HL-60 (cell line): ENCODE results near the gene MTR.

Experiments used
- DNase-seq, 2 experiments: peaks; one replicate each; pipeline ENCODE4 v3.0.0-alpha.2; 2010 to 2020; ENCODE audit warnings: low read depth in 1 of 2, low spot score in 1 of 2
- H3K27ac ChIP-seq: fragments of 250-450 bp; sonication (Bioruptor Pico); replicated peaks from 2 replicates; pipeline ENCODE4 v1.5.1; 2020; ENCODE audit warnings: mild to moderate bottlenecking, moderate library complexity
- H3K27me3 ChIP-seq: fragments of 250-450 bp; sonication (Bioruptor Pico); 2 replicates; pipeline ENCODE4 v1.5.1; 2021; ENCODE audit warnings: mild to moderate bottlenecking, moderate library complexity; ENCODE audit not compliant: insufficient read depth, poor library complexity, severe bottlenecking
- H3K4me3 ChIP-seq: replicated peaks from 2 replicates; pipeline ENCODE4 v1.5.1; 2011; ENCODE audit warnings: mild to moderate bottlenecking, control low read depth, low read length; ENCODE audit not compliant: insufficient read depth
- CTCF ChIP-seq: IDR thresholded peaks from one replicate; pipeline ENCODE4 v1.5.1; 2011; ENCODE audit warnings: low read length, control low read depth, inconsistent platforms; ENCODE audit not compliant: insufficient read depth
- GABPA ChIP-seq: IDR thresholded peaks from 2 replicates; pipeline ENCODE4 v1.6.1; 2012; ENCODE audit warnings: low read depth
- POLR2AphosphoS5 ChIP-seq: IDR thresholded peaks from 2 replicates; pipeline ENCODE4 v1.6.1; 2012; ENCODE audit warnings: low read depth
- REST ChIP-seq: IDR thresholded peaks from 2 replicates; pipeline ENCODE4 v1.6.1; 2012; ENCODE audit warnings: low read depth; ENCODE audit not compliant: insufficient replicate concordance
- SPI1 ChIP-seq: IDR thresholded peaks from 2 replicates; pipeline ENCODE4 v1.6.1; 2012; ENCODE audit warnings: low read depth, mild to moderate bottlenecking, borderline replicate concordance

The MTR gene

GRCh38 chr1:236880209-236880608 is 85.1 kb downstream of the MTR start:
- Histone ChIP-seq H3K4me3 (no peak overlapping the region), H3K27me3 (no peaks in the 10 kb centered on the region), H3K27ac (no peak overlapping the region)
- TF ChIP-seq GABPA, result no peak
- TF ChIP-seq REST, result no peak
- no peak for TF ChIP-seq SPI1
- TF ChIP-seq CTCF, result no peak
- no peak for TF ChIP-seq POLR2AphosphoS5
- DNase-seq, result no peak

DNA sequence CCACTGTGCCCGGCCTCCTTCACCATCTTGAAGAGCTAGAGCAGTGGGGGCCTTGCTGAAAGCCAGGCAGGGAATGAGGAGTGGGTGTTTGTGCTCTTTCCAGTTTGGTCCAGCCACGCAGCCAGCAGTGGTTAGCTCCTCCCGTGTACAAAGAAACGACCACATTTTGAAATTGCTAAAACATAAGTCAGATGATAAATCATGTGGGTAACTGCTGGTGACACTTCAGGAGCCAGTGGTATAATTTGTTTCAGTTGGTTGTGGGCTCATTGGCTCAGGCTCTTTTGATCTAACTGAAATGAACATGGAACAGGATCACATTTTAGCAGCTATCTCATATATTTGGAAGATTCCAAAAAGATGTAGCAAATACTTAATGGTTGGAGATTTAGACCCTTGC is 87.6 kb downstream of the MTR start:
- TF ChIP-seq POLR2AphosphoS5 (no peak), REST (no peak), GABPA (no peak), SPI1 (no peak), CTCF (no peak)
- Histone ChIP-seq H3K27me3 (no peaks in the 10 kb centered on the region), H3K4me3 (no peak overlapping the region), H3K27ac (no peak overlapping the region)
- no peak for DNase-seq

GRCh38 chr1:236886199-236886598 is 91.1 kb downstream of the MTR start:
- H3K27me3 ChIP-seq, result no peaks in the 10 kb centered on the region
- no peak overlapping the region for H3K4me3 ChIP-seq
- no peak for TF ChIP-seq REST
- no peak for TF ChIP-seq POLR2AphosphoS5
- TF ChIP-seq SPI1, result no peak
- TF ChIP-seq GABPA, result no peak
- no peak for TF ChIP-seq CTCF
- H3K27ac ChIP-seq, result no peak overlapping the region
- DNase-seq, result no peak
